CD4-positive, alpha-beta T cell treated with Interleukin-4 for 4 hours (primary cell): ENCODE data around the gene NAV3.

Experiments used
- DNase-seq: peaks from one replicate; pipeline ENCODE4 v3.0.0-alpha.2; 2020

NAV3 gene

DNA sequence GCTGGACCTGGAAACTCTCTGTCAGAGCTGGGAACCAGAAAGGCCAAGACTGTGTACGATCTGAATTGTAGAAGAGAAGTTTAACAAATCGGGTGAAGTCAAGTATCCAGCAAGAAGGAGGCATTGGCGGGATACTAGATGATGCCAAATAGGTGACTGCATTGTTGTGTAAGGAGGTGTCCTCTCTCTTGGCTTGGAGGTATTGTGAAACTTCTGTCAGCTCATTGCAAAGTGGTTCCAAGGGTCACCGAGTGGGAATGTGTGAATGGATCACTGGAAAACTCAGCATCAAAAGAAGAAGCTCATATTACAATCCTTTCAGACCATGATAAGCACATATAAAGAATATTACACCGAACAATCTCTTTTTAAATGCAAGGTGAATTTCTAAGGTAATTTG lies 11.7 kb downstream of the NAV3 start:
- DNase-seq: no peak

DNA sequence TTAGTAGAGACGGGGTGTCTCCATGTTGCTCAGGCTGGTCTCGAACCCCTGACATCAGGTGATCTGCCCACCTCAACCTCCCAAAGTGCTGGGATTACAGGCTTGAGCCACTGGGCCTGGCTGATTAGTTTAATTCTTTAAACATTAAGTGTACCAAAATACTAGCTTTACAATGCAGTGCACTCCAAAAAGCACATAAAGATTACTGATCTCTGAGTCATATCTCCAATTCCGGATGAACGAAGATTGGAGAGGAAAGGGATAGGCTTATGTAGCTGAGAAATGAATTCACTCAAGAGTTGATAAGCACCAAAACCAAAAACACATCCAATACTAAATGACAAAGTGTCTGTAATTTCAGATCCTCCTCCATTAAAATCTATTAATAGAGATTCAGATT lies 15.1 kb downstream of the NAV3 start:
- no peak for DNase-seq

DNA sequence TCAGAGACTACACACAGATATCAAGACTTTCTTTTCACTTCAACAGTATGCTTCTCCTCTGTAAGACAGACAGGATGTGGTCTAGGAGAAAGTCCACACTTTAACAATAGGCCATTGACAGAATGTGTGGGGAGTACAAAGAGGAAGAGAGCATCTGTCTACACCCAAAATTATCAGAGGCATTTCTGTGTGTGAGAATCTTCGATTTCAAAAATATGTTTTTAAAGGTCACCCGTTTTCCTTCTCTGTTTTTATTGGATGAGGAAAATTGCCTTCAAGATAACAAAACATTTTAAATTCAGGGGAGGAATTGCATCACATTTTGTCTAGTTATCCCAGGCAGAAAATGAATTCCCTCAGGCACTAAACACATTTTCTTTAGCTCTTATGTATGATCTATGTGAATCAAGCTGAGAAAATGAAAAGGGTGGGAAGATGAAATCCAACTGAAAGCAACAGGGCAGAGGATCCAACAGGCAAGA lies 16.4 kb downstream of the NAV3 start:
- DNase-seq: no peak

GRCh38 chr12:77847680-77848431 lies 17.2 kb downstream of the NAV3 start:
- no peak for DNase-seq

- DNase-seq: no peak
Measured at GRCh38 chr12:77850129-77850528, 19.4 kb downstream of the NAV3 start.

DNA sequence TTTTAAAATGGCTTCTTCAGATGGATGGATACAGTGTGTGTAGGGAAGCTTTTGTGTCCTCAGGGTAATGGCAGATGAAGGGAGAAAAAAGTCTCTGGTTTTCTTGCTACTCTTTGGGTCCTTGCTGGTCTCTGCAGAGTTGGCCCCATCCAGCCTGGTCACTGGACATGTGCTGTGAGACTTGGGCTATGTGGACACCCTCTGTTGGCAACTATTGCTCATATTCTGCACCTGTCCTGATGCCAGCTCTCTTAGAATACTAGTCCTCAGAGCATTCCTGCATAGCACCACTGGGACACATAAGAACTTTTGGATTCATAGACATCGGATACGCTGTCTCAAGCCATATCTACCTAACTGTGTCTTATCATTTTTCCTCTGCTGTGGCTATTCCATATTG lies 20.0 kb downstream of the NAV3 start:
- DNase-seq: no peak

DNA sequence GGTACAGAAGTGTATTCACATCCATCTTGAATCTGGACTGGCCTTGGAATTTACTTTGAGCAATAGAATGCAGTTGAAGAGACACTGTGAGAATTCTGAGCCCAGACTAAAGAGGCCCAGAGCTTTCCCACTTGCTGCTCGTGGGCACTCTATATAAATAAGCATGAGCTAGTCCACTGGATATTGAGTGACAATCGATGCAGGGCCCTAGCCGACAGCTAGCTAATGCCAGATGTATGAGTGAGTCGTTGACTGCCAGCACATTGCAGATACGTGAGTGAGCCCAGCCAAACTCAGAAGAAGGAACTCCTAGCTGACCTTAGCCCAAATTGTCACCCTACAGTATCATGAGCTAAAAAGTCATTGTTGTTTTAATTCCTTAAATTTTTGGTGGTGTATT lies 24.9 kb downstream of the NAV3 start:
- no peak for DNase-seq

- DNase-seq: no peak
Measured at GRCh38 chr12:77861317-77861716, 30.6 kb downstream of the NAV3 start.

DNA sequence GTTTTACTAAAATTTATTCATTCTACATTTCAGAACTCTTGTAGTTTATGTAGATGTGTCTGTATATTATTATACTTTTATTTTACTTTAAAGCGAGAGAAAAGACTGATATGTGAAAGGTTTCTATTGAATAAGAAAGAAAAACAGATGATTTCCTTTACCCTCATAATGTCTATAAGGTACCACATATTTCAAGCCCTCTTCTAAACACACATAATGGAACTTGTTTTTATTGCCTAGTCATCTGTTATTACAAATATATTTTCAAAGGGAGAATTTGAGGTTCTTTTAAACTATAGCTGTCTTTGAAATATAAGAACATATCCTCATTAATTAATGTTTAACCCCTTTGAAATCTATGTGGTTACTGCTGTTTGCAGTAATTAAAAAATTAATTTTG lies 34.5 kb downstream of the NAV3 start:
- no peak for DNase-seq

DNA sequence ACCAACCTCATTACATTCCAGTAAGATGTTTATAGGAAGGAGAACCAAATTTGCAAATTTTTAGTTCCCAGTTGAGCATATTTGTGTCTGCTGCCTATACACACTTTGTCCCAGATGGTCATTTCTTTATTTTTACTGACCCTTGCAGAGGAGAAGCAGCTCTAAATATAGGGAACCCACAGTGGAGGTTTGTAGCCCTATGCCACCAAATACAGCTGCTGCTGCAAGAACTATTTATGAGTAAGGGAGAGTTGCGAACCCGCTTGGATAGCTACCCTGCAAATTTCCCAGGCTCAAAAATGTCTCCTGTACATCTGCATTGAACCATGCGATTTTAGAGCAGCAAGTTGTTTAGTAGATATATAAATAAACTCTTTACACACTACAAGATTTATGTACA lies 48.2 kb downstream of the NAV3 start:
- DNase-seq: no peak

DNA sequence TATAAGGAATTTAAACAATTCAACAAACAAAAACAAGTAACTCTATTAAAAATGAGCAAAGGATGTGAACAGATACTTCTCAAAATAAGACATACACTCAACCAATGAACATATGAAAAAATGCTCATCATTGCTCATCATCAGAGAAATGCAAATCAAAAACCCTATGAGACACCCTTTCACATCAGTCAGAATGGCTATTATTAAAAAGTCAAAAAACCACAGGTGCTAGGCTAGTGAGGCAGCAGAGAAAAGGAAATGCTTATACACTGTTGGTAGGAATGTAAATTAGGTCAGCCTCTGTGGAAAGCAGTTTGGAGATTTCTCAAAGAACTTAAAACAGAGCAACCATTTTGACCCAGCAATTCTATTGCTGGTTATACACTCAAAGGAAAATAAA lies 52.0 kb downstream of the NAV3 start:
- DNase-seq: no peak

- no peak for DNase-seq
Measured at GRCh38 chr12:77888611-77889010, 57.9 kb downstream of the NAV3 start.

GRCh38 chr12:77891518-77892147 lies 60.9 kb downstream of the NAV3 start:
- no peak for DNase-seq

DNA sequence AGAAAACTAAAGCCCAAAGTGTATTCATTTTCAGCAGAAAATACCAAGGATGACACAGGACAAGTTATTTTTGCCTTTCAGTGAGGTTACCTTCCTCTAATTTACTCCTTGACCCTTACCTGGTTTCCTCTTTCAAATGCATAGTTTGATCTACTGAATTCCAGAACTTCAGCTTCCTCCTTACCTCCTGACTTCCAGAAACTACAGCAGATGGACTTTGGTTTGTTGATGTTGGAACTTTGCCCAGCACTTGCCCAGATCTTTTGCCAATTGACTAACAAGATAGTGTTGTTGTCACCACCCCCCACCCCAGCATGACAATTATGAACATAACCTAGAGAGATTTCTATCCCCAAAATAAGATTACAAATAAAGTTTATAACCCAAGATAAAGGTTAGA lies 63.2 kb downstream of the NAV3 start:
- no peak for DNase-seq

DNA sequence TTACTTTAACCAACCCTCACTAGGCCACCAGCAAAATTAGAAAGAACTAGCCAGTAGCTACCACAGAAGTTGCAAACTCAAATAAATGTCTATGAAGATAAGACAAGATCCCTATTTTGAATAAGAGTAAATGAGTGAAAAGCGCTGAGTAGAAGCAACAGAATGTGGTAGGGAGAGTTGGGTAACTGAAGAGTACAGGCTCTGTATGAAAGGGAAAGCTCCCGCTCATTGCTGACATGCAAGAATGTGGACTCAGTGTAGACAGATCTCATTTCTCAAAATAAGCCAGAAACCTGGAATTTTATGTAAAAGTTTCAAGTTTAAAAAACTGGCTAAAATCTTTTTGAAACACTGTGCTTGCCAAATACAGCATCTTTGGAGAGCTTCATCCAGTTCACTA lies 63.9 kb downstream of the NAV3 start:
- no peak for DNase-seq

- DNase-seq: no peak
Measured at GRCh38 chr12:77895699-77896098, 65.0 kb downstream of the NAV3 start.

- DNase-seq: no peak
Measured at GRCh38 chr12:77907936-77908335, 77.2 kb downstream of the NAV3 start.

DNA sequence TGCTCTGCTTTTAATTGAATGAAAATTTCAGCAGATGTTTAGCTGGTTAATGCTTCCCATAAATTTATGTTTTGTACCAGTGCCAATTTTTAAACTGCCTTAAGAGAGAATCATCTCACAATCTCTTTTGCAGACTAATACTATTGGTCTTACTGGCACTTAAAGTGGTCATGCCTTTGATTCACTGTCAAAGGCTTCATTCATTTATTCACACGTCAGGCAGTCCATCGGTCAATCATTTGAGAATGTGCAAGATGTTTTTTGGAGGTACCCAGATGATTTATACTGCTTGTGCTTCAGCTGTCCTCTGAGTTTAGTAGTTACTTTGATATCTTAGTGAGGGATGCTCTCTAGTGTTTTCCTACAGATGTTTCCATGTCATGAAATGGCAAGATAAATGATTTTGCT lies 83.4 kb downstream of the NAV3 start:
- DNase-seq: no peak

DNA sequence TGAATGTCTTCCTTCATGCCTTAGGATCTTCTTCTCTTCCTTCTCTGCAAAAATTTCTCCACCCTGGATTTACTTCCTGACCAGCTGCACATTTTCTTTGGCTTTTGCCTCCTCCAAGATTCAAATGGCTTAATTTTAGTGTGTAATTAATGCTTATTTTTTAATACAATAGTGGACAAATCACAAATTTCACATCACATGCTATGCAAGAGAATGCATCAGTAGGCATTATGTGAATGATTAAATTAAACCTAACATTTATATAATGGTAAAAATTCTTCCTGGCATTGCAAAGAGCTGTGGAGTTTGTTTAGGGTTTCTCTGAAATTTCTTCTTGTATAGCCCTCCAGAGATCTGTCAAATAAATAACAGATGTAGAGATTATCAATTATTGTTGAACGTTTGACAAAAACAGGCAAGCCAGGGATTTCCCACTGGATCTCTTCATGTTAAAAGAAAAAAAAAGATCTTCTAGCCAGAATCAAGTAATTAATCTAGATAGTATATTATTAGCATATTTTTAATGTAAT lies 84.4 kb downstream of the NAV3 start:
- no peak for DNase-seq

- no peak for DNase-seq
Measured at GRCh38 chr12:77916276-77916675, 85.6 kb downstream of the NAV3 start.

DNA sequence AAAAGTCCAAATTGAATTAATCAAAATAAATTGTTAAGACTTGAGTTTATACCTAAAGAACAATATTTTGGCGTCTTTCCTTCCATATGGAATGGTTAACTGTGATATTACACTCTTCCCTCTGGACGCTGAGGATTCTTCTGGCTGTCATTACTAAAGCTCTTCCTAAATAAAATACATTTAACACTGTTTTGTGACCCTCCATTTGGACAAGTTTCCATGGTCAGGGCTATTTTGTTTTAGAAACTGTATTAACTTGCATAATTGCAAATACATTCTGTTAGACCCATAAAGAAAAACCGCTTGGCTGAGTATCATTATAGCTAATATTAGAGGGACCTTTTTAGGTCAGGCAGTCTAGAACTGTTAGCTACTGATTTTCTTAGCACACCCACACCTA lies 87.4 kb downstream of the NAV3 start:
- no peak for DNase-seq

DNA sequence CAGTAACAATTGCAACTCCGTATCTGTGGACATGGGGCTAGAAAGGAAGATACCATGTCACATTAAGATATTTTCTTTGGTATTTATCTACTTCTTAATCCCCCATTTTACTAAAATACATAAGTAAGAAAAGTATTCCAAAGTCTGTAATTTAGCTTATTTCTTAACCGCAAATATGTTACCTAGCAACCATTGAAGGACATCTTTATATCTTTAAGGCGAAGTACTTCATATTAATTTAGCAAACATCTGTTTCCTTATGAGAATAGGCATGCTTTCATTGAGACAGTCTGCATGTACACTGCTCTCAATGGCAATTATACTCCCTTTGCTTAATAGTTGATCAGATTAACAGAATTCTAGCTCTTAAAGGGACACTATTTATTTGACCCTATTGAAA lies 88.8 kb downstream of the NAV3 start:
- no peak for DNase-seq

DNA sequence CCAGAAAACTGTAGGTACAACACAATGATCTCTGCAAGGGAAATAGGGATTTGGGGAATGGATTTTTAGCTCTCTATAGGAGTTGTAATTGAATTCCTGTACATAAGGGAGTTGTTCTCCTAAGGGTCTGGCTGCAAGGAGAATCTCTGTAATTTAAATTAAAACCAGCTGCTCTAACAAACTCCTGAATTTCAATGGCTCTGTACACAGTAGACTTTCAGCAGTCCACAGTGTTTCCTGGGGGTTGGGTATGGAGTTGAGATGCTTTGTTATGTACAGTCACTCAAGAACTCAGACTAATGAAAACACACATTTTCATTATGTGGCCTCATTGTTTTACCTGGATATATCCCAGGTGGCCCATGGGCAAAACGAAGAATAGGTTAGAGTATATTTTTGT lies 93.2 kb downstream of the NAV3 start:
- DNase-seq: no peak

DNA sequence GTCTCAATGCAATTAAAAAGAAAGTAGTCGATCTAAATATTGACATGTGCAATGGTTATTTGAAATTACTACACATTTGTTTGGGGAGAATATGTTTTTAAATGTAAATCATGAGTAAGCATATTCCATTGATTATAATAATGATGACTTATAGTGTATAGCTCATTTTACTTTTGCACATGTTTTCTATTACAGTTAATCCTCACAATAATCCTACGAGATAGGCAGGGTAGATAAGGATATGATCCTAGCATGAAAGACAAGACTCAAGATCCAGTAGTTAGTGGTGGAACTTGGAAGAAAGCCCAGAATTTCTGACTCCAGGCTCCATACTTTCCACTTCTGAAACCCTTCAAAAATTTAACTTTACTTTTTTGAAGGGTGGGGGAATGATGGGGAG lies 94.0 kb downstream of the NAV3 start:
- no peak for DNase-seq
